ENCODE results near the gene ATP5PO. TPM values are rescaled to one million over a fixed set of nuclear protein-coding genes. Genes with fewer than 3 reads are reported as not detected.
A peak's percentile ranks its signal among the peaks of the same experiment; 100 is the strongest.

Gene ATP5PO
- total RNA-seq, 1 experiment from 2014 or later: 190 TPM

DNA sequence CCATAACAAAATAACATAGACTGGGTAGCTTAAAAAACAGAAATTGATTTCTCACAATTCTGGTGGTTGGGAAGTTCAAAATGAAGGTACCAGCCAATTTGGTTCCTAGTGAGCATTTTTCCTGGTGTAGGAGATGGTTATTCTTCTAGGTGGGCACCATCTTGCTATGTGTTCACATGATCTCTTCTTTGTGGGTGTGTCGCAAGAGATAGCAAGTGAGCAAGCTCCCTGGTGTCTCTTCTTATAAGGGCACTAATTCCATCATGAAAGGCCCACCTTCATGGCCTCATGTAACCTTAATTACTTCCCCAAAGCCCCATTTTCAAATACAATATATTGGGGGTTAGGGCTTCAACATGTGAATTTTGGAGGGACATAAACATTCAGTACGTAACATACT is 38.8 kb upstream of the ATP5PO start:
- H3K4me1 ChIP-seq (ENCODE audit: control insufficient read depth, insufficient read depth, low read length): no peaks in the 10 kb centered on the region
- DNase-seq (ENCODE audit: low read depth, low spot score) (no peak), ATAC-seq (no peak)
- intact Hi-C loops (cut with micrococcal nuclease; ENCODE audit: unreplicated experiment): no loop called here
- in situ Hi-C loops (cut with HindIII; ENCODE audit: low pct_unique_long_range_greater_than_20kb, low sequenced_read_pairs): no loop called here
- no peak for TF ChIP-seq POLR2AphosphoS5 (IDR thresholded peaks at IDR 0.05; ENCODE audit: low read depth, low read length)
- TF ChIP-seq TCF7L2 (IDR thresholded peaks at IDR 0.05; ENCODE audit: low read depth, low read length): no peak
- TF ChIP-seq, protein P1, sequence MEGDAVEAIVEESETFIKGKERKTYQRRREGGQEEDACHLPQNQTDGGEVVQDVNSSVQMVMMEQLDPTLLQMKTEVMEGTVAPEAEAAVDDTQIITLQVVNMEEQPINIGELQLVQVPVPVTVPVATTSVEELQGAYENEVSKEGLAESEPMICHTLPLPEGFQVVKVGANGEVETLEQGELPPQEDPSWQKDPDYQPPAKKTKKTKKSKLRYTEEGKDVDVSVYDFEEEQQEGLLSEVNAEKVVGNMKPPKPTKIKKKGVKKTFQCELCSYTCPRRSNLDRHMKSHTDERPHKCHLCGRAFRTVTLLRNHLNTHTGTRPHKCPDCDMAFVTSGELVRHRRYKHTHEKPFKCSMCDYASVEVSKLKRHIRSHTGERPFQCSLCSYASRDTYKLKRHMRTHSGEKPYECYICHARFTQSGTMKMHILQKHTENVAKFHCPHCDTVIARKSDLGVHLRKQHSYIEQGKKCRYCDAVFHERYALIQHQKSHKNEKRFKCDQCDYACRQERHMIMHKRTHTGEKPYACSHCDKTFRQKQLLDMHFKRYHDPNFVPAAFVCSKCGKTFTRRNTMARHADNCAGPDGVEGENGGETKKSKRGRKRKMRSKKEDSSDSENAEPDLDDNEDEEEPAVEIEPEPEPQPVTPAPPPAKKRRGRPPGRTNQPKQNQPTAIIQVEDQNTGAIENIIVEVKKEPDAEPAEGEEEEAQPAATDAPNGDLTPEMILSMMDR (IDR thresholded peaks at IDR 0.05): no peak
- TF ChIP-seq SIN3A (IDR thresholded peaks at IDR 0.05; ENCODE audit: borderline replicate concordance, insufficient read depth, low read depth, low read length): no peak
- TF ChIP-seq REST (IDR thresholded peaks at IDR 0.05; ENCODE audit: insufficient read depth in 1 of 2, low read depth in 2 of 2, low read length in 1 of 2): no peak
- no TSS peak for BruUV-seq (replicated peaks)
- H3K4me3 ChIP-seq (ENCODE audit: low read depth in 2 of 2, low read length in 2 of 2): no peak overlapping the region
- H3K27ac ChIP-seq (ENCODE audit: low read length): peak overlapping the region; percentile 23; the same call in 1 of the 2 replicates
- ChIA-PET CTCF (no interaction called here), POLR2A (no interaction called here)
- peaks cover 4% of the 10 kb centered on the region; the same call in 1 of the 2 replicates for H3K9me3 ChIP-seq (ENCODE audit: control insufficient read depth, insufficient read depth, low read depth, low read length)
- H3K27me3 ChIP-seq (ENCODE audit: control insufficient read depth, insufficient read depth, low read length): no peaks in the 10 kb centered on the region
- no peaks in the 10 kb centered on the region for H3K36me3 ChIP-seq (ENCODE audit: control insufficient read depth, insufficient read depth, low read length)

DNA sequence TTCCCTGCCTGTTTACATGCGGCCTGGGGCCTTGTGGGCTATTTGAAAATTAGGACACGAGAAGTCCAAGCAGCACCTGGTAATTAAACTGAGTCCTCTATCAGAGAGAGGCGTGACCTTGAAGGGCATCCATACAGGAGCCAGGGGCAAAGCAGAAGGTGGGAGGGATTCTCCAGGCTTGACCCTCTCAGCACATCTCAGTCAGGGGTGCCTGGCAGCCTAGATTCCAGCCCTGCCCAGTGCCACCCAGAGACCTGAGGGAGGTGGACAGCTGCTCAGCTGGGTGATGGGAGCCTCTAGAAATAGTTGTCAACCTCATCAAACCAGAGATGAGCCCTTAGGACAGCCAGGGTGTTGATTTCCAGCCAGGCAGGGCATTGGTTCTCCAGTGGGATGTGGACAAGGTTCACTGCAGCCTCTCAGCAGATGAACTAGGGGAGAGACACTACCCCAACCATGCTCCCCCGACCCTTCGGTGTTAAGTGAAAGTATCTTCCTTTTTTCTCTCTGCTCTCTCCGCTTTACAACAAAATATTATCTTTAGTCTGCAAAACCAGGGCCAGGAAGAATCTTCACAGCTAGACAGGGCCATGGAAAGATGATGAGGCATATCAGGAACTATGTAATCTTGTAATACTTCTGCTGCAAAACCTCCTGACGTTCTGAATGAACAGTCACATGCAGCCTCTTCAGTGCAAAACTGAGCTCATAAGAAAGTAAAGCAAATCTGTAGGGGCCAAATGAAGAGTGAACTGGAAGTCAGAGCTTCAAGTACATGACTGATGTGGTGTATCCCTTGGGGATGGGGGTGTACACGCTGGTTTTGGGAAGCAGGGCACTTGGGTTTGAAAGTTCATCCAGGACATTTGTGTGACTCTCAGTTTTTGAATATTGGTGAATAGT is 35.9 kb upstream of the ATP5PO start:
- in situ Hi-C loops (cut with HindIII; ENCODE audit: low pct_unique_long_range_greater_than_20kb, low sequenced_read_pairs) (no loop called here), intact Hi-C loops (cut with micrococcal nuclease; ENCODE audit: unreplicated experiment) (no loop called here)
- DNase-seq (ENCODE audit: low read depth, low spot score) (no peak), ATAC-seq (no peak)
- no TSS peak for BruUV-seq (replicated peaks)
- Histone ChIP-seq H3K4me1 (ENCODE audit: control insufficient read depth, insufficient read depth, low read length) (peaks cover 20% of the 10 kb centered on the region), H3K9me3 (ENCODE audit: control insufficient read depth, insufficient read depth, low read depth, low read length) (no peaks in the 10 kb centered on the region), H3K36me3 (ENCODE audit: control insufficient read depth, insufficient read depth, low read length) (no peaks in the 10 kb centered on the region), H3K27me3 (ENCODE audit: control insufficient read depth, insufficient read depth, low read length) (no peaks in the 10 kb centered on the region), H3K4me3 (ENCODE audit: low read depth in 2 of 2, low read length in 2 of 2) (no peak overlapping the region), H3K27ac (ENCODE audit: low read length) (peak overlapping the region; percentile 14; the same call in 1 of the 2 replicates)
- CTCF ChIA-PET: no interaction called here
- TF ChIP-seq TCF7L2 (IDR thresholded peaks at IDR 0.05; ENCODE audit: low read depth, low read length) (no peak), REST (IDR thresholded peaks at IDR 0.05; ENCODE audit: insufficient read depth in 1 of 2, low read depth in 2 of 2, low read length in 1 of 2) (no peak), POLR2AphosphoS5 (IDR thresholded peaks at IDR 0.05; ENCODE audit: low read depth, low read length) (no peak), SIN3A (IDR thresholded peaks at IDR 0.05; ENCODE audit: borderline replicate concordance, insufficient read depth, low read depth, low read length) (no peak)
- TF ChIP-seq, protein P1 (IDR thresholded peaks at IDR 0.05): no peak
- POLR2A ChIA-PET: no interaction called here
